Measurements from ENCODE around the gene CCDC154.
"Not testable (repeated sequence)": the region's sequence is repeated elsewhere in the genome, so short reads cannot be mapped to it uniquely, and the experiment has no call there.

The CCDC154 gene, protein sequence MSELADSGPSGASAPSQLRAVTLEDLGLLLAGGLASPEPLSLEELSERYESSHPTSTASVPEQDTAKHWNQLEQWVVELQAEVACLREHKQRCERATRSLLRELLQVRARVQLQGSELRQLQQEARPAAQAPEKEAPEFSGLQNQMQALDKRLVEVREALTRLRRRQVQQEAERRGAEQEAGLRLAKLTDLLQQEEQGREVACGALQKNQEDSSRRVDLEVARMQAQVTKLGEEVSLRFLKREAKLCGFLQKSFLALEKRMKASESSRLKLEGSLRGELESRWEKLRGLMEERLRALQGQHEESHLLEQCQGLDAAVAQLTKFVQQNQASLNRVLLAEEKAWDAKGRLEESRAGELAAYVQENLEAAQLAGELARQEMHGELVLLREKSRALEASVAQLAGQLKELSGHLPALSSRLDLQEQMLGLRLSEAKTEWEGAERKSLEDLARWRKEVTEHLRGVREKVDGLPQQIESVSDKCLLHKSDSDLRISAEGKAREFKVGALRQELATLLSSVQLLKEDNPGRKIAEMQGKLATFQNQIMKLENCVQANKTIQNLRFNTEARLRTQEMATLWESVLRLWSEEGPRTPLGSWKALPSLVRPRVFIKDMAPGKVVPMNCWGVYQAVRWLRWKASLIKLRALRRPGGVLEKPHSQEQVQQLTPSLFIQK
- total RNA-seq = 0.40 to 7.7 (median 2.3) reads per million in 18 experiments

DNA sequence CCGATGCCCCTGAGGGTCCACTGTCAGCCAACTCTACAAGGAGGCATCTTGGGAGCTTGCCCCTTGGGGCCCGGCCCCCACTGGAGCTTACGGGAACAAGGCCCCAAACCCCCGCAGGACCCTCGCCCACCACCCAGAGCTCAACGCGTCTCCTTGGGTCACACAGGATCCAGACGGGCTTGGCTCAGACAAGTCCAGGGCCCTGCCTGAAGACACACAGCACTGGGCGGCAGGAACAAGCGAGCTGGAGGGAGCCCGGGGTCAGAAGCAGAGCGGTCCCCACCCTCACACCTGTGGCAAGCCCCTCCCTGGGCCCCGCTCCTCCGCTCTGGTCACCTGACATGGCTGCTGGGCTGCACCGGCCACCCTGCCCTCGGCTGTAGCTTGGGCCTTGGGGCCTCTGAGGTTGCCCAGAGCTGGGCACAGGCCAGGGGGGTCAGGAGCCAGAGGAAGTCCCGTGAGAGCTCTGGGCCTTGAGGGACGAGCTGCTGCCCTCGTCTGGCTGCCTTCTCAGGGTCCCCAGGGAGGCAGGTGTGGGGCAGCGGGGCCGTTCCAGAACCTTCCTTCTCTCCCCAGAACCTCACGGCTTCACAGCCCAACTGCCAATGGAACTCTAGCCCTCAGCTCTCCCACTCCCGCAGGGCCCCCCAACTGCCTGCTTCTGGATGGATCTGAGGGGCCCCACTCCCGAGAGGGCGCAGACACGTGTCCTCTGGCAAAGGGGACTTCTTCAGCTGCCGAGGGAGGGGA is at the start of gene CCDC154:
Gene CCDC154, minus strand, starts transcription at position 577 of the 750 bp plus-strand sequence. Its CDS starts 234 bp downstream, at position 343.
- no peak for DNase-seq

DNA sequence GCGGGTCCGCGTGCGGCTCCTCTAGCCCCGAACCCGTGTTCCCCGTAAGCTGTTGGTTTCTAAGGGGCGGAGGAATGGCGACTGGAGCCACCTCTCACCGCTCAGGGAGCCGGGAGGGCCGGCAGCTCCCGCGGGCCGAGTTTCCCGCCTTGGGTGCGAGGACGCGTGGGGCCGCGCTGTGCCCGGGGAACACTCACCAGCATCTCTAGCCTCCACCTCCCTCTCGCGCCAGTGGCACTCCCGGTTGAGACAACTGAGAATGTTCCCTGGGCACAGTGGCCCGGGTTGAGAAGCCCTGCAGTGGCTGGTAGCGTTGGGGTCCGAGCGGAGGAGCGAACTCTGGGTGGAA is 49.4 kb upstream of the CCDC154 start:
- DNase-seq = peak in 1 of 2 donors; percentile 1

DNA sequence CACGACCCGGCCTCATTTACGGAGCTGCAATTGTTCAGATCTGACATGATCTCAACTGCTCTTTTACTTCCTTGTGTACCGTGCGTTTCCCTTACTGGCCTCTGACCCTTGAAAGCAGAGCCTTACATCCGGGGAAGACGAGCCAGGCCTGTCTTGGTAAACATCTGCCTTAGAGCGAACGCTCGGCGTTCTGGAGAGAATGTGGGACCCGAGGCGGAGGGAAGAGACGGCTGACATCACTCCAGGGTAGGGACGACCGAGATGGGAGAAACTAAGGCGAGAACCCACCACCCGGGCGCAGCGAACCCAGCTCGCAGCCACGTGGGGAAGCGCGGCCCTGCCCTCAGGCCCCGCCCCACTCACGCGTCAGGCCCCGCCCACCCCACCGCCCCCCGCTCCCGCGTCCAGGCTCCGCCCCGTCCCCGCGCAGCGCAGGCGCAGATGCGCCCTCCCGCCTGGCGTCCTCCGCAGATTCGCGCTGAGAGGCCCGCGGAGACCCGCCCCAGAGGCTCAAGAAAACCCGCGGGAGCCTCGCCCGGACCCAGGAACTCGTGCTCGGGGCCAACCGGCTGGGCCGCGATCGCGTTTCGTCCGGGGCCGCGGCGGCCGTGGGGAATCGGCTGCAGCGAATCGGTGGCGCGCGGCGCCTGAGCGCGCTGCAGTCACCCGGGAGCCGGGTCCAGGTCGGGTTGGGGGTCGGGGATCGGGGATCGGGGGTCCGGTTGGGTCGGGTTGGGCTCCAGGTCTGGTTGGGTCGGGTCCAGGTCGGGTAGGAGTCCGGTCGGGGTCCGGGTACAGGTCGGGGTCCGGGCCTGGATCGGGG is 48.8 kb upstream of the CCDC154 start, which contains the start of gene TELO2:
Gene TELO2, plus strand, starts transcription at position 438 of the 823 bp plus-strand sequence. CDS start 922 bp downstream, outside the sequence.
- DNase-seq = peak; percentile 79 to 87

DNA sequence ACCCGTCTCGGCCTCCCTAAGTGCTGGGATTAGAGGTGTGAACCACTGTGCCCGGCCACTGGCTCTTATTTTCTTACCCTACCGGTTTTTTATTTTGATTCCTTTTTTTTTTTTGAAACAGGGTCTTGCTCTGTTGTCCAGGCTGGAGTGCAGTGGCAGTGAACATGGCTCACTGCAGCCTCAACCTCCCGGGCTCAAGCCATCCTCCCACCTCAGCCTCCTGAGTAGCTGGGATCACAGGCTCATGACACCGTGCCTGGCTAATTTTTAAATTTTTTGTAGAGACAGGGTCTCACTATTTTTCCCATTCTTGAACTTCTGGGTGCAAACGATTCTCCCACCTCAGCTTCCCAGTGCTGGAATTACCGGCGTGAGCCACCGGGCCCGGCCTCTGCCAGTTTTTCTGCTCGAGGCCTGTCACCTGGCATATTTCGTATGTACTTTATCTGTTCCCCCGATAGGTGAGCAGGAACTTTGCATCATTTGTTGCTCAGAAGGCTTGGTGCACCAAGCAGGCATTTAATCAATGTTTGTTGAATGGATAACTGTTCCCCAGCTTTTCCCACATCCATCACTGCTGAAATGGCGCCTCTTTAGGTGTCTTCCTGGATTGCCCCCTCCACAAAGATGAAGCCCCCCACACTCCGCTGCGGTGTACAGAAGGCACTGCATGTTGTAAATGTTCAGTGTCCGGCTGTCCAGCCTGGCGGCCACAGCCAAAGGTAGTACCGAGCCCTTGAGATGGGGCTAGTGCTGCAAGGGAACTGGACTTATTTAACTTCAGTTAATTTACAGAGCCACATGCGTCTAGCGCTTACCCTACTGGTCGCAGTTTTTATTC is 47.9 kb upstream of the CCDC154 start:
- DNase-seq = no peak

DNA sequence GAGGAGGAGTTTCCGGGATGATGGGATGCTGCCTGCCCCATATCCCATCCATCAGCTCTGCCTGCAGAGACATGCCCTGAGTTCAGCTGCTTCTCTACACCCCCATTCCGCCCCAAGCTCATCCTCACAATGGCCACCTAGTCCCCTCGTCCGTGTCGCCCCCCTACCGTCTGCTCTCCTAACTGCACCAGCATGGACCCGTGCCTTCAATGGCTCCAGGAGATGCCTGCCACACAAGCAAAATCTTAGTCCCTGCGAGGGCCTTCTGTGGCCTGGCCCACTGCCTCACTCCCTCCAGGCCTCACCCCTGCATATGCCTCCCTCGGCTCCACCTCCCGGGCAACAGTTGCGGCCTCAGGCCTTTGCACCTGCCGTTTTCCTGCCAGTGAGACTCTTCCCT is 47.0 kb upstream of the CCDC154 start:
- DNase-seq = no peak

DNA sequence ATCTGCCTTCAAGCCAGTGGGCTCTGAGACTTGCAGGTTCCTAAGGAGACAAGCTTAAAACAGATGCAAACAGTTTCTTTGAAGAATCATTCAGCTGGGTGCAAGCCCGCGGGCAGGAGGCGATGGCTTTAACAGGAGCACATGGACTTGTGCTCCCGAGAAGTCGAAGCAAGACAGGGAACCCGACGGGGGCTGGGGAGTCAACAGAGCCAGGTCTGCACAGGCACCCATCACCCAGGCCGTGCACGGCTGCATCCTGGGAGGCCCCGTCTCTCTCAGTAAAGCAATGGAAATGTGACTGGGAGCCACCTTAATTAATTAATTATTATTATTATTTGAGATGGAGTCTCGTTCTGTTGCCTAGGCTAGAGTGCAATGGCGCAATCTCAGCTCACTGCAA is 44.7 kb upstream of the CCDC154 start:
- DNase-seq = no peak

DNA sequence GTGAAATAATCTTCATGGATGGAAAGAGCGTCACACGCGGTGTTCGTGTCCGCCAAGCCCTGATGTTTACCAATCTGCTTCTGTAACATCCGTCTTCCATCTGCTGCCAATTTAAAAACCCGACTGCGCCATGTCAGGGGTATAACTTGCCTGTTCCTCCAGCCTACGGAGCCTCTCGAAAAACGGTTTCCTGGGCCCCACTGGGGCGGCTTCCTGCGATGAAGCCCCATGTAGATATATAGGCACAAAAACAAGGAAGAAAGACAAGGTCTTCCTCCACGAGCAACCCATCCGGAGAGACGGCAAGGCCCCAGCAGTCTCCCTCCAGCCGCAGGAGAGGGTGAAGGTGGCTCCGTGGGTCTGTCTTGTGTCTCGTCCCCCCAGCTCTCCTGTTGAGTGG is 44.3 kb upstream of the CCDC154 start, which contains the start of gene PTX4:
Gene PTX4, minus strand, starts transcription at position 326 of the 400 bp plus-strand sequence. Its CDS starts 35 bp downstream, at position 291.
- DNase-seq = no peak

DNA sequence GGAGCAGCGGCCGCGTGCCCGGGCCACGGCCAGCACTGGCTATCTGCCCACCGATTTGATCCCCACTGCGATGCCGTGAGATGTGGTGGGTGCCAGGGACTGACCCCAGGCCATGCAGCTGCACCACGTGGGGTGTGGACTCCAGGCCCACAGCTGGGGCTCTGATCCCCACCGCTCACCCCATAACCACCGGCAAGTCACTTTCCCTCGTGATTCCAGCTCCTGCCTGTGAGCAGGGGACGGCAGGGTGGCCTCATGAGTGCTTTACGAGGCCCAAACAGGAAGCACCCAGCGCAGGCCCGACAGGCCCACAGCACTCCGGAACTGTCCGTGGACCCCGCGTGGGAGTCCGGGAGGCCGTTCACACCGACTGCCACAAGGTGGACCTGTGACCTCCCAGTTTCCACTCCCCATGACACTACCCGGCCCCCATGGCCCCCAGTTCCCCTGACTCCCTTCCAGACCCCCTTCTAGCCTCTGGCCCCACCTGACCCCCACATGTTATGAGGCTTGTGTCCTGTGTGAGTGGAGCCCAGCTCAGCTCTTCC is 43.8 kb upstream of the CCDC154 start:
- DNase-seq = no peak

DNA sequence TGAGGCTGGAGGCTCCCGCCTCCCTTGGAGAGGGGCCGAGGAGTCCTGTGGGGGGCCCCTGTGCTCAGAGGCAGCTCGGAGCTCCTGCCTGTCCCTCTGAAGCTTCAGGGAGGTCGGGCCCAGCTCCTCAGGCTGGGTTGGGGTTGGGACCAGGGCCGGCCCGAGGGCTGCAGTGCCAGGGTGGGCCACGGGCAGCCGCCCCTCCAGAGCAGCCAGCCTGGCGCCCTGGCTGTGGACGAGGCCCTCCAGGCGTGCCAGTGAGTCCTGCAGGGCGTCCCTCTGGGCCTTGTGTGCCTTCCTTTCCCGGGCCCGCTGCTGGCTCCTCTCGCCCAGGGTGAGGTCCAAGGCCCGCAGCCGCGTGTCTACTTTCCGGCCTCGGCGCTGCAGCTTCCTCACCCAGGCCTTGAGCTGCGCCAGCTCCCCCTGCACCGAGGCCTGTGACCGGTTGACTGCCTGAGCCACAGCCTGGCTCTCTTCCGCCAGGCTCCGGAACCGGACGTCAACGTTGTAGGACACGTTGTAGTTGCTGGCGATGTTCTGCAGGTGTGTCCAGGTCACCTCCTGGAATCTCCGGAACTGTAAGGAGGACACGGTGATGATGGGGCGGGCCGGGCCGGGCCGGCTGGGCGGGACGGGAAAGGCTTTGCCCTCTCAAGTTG is 43.2 kb upstream of the CCDC154 start:
- DNase-seq = no peak

DNA sequence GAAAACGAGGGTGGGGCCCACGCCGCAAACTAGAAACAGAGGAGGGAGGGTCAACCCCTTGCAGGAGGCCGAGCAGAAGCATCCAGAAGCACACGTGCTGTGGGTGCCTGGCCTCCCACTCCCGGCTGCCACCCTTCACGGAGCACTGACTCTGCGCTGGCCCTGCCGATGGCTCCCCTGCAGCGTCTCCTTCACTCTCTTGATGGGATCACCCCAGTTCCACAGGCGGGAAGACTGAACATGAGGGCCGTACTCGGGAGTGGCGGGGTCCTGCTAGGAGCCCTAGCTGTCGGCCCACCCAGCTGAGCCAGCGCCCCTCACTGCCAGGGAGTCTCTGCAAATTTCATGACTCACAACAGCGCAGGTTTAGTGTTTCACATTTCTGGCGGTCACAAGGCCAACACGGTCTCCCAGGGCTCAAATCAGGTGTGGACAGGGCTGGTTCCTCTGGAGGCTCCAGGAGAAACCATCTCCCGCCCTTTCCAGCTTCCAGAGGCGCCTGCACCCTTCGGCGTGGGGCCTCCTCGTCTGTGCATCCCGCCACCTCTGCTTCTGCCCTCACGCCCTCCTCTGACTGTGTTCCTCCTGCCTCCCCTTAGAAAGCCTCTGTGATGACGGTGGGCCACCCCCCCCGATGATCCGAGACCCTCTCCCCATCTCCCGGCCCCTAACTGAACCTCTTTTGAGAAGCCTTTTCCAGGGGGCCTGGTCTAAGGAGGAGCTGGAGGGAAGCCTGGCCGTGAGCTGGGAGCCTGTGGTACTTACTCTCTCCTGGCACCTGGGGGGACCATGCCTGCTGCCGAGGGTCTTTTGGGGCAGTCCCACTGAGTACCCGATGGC is 42.4 kb upstream of the CCDC154 start:
- DNase-seq = no peak

DNA sequence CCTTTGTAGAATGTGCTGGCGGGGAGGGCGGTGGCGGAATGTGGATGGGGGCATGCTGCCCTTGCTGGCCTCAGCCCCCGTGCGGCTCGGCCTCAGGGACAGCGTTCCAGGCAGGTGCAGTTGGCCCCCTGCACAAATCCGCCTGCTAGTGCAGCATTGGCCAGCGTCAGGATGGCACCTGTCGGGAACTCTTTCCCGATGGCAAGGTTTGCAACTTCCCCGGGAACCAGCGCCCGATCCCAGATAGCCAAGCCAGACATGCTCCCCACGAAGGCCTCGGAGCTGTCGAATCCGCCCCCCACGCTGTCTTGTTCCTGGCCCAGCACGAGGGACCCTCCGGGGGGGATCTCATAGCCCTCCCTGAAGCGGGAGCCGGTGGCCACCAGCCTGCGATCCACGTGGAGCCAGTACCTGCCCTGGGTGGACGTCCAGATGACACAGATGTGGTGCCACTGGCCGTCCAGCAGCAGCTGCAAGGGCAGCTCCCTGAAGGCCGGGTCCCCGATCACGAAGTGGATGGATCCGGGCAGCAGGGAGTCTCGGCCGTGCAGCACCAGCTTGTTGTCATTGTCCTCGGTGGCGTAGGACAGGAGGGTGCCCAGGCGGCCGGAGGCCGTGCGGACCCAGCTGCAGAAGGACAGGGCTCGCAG is 41.6 kb upstream of the CCDC154 start:
- no peak for DNase-seq

DNA sequence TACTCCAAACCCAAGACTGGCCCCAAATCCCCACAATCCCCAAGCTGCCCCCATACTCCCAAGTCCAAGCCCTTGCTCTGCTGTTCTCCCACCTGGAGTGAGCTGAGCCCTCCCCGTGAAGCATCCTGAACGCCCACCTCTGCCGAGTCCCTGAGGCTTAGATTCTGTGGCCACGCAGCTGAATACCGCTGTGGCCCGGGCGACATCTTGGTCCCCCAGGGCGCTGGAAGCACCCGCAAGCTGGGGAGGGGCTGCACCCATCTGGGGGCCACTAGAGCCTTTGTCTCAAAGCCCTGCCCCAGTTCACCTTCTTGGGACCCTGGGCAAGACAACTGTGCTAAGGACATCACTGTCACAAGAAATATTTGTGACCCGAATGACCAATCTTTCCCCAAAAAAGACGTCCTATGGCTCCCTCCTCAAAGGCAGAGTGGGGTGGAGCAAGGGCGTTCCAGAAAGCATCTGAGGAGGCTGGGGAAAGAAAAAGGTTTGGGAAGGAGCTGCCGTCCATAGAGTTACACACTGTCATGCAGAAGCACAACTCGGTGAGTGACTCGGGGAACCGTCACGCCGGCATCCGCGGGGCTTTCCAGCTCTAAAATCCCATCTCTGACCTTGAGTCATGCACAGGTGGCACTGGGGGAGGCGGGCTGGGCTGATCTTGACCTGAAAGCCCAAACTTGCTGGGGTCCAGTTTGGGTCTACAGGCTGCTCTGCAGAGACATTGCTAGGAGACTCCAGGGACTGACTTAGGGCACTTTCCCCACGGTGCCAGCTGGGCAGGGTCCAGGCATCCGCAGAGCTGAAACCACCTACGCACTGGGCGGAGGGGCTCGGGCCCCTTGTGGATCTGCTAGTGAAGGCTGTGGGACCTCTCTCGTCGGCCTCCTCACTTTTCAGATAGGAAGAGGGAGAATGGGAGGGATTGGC is 37.8 kb upstream of the CCDC154 start:
- DNase-seq = no peak

DNA sequence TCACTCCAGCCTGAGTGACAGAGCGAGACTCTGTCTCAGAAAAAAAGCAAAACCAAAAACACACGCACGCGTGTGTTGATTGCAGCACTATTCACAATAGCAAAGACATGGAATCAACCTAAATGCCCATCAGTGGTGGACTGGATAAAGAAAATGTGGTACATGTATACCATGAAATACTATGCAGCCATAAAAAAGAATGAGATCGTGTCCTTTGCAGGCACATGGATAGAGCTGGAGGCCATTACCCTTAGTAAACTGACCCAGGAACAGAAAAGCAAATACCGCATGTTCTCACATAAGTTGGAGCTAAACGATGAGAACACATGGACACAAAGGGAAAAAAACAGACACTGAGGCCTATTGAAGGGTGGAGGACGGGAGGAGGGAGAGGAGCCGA is 34.6 kb upstream of the CCDC154 start:
- DNase-seq = not testable (repeated sequence)

DNA sequence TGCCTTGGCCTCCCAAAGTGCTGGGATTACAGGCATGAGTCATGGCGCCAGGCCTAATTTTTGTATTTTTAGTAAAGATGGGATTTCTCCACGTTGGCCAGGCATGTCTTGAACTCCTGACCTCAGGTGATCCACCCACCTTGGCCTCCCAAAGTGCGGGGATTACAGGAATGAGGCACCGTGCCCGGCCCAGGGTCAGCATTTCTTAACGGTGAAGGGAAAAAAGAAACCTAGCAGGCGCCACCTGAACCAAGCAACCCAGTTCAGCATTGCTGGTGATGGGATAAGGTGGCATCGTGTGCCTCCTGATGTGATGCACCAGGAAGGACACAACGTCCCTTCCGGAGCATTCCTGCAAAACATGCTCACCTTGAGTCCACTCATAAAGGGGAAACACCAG is 32.7 kb upstream of the CCDC154 start:
- DNase-seq = no peak

DNA sequence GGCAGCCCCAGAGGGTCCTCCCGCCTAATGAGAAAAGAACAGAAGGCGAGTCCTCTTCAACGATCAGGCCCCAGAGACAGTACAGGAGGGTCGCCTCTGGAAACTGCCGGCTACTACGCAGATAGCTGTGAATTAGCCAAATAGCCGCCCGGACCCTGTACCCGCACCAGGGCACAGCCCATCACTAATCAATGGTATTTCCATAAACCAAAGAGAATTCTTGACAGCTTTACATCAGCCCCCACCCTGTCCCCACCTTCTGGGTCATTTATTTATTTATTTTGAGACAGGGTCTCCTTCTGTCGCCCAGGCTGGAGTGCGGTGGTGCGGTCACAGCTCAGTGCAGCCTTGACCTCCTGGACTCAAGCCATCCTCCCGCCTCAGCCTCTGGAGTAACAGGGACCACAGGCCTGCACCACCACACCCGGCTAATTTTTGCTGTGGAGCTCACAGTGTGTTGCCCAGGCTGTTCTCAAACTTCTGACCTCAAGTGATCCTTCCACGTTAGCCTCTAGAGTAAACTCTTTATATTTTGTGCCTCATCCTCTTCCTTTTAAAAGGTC is 31.3 kb upstream of the CCDC154 start:
- no peak for DNase-seq

DNA sequence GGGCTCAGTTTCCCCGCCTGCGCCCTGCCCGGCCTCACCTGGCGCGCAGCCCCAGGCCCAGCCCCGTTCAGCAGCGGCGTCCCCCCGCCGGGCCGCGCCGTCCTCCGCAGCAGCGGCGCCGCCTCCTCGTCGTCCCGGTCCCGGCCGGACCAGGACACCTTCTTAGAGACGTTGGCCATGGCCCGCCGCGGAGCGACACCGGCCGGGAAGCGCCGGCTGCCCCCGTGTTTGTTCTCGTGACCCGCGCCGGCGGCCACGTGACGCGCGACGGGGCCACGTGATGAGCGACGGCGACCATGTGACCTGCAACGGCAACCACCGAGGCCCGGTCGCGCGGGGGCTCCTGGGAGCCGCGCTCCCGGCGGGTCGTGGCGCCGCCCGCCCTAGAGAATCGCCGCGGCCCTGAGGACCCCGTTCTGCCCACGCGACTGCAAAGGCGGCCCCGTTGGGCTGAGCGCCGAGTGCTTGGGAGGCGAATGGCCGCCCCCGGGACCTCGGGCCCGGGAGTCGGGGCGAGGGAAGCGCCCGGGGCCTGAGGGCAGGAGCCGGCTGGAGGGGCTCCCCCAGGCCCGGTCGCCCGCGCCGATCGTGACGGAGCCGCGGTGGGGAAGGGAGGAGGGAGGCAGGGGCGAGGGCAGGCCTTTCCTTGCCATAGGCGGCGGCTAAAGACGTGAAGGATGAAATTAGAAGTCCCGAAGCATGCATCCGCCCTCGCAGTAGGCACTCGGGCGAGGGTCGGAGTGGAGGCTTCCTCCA is 30.6 kb upstream of the CCDC154 start, which contains the start of gene CLCN7:
Gene CLCN7, minus strand, starts transcription at position 233 of the 756 bp plus-strand sequence. Its CDS starts 54 bp downstream, at position 179.
- peak; percentile 83 to 92 for DNase-seq
